ENCODE results near the gene SPTLC2.
"Not testable (repeated sequence)": the region's sequence is repeated elsewhere in the genome, so short reads cannot be mapped to it uniquely, and the experiment has no call there.

Gene SPTLC2, protein sequence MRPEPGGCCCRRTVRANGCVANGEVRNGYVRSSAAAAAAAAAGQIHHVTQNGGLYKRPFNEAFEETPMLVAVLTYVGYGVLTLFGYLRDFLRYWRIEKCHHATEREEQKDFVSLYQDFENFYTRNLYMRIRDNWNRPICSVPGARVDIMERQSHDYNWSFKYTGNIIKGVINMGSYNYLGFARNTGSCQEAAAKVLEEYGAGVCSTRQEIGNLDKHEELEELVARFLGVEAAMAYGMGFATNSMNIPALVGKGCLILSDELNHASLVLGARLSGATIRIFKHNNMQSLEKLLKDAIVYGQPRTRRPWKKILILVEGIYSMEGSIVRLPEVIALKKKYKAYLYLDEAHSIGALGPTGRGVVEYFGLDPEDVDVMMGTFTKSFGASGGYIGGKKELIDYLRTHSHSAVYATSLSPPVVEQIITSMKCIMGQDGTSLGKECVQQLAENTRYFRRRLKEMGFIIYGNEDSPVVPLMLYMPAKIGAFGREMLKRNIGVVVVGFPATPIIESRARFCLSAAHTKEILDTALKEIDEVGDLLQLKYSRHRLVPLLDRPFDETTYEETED

DNA sequence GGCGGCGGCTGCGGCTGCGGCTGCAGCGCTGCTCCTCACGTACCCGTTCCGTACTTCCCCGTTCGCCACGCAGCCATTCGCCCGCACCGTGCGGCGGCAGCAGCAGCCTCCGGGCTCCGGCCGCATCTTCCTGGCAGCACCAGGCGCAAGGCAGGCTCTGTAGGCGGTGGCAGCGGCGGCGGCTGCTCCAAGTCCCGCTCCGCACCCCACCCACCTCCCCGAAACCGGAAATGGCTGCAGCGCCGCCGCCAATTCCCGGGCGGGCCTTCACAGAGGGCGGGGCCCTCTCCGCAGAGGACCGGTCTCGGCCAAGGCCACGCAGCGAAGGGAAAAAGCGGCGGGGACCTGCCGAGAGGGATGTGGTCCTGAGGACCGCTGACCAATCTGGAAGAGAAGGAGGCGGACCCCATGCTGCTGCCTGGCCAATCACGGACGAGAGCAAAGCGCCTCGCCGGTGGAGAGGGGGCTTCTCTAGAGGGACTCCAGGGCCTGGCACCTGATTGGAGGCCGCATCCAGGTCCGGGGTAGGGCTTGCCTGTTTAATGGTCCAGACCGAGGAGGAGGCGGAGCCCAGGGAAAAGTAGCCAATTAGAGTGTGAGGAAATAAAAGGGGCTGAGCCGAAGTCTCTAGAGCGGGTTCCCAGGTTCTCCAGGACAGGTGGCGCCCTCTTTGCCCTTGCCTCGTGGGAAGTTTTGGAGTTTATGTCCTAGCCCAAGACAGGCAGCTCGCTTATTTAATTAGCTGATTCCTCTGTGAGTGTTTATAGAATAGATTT is at the start of gene SPTLC2:
Gene SPTLC2, minus strand, starts transcription at position 184 of the 776 bp plus-strand sequence. Its CDS starts 58 bp downstream, at position 126.
- DNase-seq (ENCODE audit: low spot score): peak; percentile 97

DNA sequence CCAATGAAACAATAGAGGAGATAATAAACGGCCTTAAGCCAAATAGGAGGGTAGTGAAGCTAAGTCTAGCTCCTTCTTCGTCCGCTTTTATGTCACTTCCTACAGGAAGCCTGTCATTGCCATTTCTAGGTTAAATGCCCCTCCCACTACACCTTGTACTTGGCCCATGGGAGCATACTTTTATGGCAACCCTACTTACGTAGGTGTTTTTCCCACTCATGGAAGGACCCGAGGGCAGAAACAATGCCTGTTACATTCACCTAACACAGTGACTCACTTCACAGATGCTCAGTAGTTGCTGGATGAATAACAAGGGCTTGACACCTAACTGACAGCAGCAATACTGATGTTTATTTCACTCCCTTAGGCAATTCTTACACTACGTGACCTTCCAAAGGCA is 46.9 kb upstream of the SPTLC2 start:
- DNase-seq (ENCODE audit: low spot score): no peak

DNA sequence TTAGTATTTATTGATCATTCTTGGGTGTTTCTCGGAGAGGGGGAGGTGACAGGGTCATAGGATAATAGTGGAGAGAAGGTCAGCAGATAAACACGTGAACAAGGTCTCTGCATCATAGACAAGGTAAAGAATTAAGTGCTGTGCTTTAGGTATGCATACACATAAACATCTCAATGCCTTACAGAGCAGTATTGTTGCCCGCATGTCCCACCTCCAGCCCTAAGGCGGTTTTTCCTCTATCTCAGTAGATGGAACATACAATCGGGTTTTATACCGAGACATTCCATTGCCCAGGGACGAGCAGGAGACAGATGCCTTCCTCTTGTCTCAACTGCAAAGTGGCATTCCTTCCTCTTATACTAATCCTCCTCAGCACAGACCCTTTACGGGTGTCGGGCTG is 45.1 kb upstream of the SPTLC2 start:
- DNase-seq (ENCODE audit: low spot score): not testable (repeated sequence)

DNA sequence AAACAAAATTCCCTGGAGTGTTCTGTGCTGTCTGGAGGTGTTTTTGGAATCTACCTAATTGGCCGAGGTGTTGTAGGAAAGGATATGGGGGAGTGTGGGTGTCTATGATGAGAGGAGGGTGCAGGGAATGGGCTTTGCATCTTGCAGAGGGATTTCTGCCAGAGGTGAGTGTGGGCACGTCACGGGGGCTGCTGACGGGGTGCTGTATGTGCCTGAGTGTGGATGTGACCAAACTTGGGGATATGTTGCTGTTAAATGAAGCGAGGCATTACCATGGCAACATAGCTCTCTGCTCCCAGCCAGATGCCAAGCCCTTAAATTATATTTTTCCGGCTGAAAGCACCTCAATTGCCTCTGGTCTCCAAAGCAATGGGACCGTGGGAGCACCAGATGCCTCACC is 44.3 kb upstream of the SPTLC2 start:
- DNase-seq (ENCODE audit: low spot score): no peak

DNA sequence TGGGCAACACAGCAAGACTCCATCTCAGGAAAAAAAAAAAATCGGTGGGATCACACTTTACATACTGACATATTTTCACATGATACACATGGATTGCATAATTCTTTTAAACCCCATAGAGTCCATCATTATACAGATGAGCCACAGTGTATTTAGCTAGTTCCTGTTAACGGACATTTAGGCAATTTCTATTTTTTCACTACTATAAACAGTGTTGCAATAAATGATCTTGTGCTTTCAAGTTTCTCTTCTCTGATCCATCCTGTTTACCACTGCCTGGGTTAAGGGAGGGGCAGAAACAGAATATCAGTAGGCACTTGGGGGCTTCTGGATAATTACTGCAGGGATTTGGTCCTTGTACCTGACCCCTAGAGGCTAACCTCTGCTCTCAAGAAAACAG is 43.4 kb upstream of the SPTLC2 start:
- no peak for DNase-seq (ENCODE audit: low spot score)

DNA sequence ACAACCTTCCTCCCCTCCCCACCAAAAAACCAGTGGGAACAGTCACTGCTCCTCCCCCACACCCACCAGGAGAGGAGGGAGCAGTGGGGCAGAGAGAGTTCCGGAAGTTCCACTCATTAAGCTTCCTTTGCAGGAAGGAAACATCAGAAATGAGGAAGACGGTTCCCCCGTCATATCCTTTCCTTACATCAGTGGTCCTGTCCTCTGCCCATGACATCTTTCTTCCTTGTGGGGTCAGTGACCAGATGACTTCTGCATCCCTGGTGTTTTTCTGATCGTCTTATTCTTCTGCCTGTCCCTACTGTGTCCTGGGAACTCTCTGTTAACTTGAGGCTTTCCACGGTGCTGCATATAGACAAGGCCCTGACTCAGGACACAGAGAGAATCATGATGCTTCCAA is 40.8 kb upstream of the SPTLC2 start:
- DNase-seq (ENCODE audit: low spot score): no peak

DNA sequence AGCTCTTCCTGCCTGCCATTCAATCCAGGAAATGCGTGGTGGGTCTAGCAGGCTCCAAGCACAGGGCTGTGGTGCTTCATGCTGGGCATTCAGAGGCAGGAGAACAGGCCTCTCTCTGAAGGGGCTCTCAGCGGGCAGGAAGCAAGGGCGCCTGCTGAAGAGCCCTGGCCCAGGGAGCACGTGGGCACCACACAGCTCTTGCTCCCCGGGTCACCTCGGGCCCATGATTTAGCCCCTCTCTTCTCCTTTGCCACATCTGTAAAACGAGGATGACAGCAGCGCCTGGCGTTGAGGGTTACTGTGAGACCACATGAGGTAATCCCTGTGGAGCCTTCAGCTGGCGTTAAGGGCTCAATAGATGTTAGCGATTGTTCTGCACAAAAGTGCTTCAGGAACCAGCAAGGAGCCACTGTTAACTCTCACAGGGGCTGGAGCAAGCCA is 37.6 kb upstream of the SPTLC2 start:
- no peak for DNase-seq (ENCODE audit: low spot score)

DNA sequence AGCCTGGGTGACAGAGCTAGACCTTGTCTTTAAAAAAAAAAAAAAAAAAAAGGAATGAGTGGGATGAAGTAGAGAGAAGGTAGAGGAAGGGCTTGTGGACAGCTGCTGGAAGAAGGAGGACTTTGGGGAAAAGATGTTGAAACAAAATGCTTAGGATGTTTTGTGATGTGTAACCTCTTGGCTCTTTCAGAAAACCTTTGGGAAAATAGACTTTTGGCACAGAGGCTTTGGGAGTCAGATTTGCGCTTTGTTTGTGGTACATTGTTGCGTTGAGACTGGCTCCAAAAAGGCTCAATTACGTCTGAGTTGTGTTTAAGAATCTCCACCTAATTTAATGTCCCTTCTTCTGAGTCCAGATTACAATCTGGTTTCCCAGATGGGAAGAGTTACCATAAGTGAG is 32.9 kb upstream of the SPTLC2 start:
- DNase-seq (ENCODE audit: low spot score): no peak

DNA sequence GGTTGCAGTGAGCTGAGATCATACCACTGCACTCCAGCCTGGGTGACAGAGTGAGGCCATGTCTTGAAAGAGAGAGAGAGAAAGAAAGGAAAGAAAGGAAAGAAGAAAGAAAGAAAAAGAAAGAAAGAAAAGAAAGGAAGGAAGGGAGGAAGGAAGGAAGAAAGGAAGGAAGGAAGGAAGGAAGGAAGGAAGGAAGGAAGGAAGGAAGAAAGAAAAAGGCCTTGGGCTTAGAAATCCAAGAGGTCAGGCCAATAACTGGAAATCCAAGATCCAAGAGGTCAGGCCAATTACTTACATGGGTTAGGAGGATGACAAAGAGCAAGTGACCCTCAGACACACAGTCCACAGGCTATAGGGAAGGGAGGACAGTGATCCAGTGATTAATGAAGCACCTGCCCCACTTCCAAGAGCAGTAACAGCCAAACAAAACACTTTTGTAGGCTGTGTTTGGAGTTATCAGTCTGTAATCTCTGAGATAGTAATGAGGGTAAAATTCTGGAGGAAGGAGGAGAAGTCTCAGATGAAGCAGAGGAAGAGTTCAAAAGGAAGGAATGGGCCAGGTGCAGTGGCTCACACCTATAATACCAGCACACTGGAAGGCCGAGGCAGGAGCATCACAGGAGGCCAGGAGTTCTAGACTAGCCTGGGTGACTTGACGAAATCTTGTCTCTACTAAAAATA is 32.2 kb upstream of the SPTLC2 start:
- no peak for DNase-seq (ENCODE audit: low spot score)

DNA sequence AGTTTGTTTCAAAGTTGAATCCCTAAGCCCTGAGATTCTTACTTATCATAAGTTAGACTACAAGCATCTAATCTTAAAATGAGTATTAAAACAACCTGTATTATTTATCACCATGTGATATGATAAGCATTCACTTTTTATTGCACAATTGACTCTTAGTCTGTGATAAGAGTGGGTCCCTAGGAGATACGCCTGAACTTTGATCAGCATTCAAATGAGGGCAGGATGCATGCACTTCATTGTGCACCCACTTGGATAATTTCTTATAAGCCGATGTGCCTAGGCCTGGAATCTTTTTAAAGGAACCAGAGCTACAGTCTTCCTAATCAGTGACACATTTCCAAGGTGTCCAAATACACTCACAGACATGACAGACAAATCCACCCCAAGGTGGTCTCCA is 31.4 kb upstream of the SPTLC2 start:
- no peak for DNase-seq (ENCODE audit: low spot score)

DNA sequence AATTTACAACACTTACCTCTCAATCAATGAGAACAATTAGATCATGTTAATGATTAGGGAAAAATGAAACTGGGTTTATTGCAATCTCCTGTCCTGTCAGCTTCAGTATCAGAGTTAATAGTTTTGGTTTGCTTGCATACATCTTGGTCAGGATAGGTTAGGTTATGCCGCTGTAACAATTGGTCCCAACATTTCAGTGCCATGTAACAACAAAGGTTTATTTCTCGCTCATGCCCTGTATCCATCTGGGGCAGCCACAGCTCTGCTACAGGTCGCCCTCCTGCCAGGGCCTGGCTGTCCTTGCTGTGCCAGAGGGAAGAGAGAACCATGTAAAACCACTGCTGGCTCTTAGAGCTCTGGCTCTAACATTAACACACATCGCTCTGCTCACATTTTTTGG is 30.5 kb upstream of the SPTLC2 start:
- no peak for DNase-seq (ENCODE audit: low spot score)

DNA sequence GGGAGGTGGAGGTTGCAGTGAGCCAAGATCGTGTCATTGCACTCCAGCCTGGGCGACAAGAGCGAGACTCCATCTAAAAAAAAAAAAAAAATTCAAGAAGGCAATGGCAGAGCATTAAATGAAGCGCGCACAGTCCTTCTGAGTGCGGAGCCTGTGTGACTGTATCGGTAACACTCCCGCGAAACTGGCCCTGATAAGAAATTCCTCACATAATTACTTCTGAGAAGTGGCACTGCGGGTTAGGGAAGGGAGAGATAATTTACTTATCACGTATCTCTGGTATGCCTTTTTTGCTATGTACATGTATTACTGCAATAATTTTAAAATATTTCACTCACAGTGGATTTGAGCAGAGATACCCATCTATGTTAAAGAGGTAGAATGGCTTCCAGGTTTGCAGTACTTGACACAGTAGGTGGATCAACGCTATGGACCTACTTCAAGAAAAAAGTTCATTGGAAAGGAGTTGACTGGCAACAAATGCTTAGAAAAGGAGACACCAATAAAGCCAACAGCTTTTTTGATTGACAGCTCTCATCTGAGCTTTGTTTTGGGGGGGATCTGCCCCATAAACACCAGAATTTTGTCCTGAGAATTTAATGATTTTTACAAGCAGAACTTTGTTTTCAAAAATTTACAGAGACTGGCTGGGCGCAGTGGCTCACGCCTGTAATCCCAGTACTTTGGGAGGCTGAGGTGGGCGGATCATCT is 29.2 kb upstream of the SPTLC2 start:
- DNase-seq (ENCODE audit: low spot score): no peak

DNA sequence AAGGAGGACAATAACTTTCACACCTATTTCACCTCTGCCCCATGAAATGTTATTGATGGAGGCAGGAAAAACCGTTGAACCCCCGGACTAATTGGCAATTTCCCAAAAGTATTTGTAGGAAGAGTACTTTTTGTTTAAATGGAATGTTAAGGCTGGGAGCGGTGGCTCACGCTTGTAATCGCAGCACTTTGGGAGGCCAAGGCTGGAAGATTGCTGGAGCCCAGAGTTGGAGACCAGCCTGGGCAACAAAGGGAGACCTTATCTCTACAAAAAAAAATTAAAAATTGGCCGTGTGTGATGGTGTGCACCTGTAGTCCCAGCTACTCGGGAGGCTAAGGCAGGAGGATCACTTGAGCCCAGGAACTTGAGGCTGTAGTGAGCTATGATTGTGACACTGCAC is 26.0 kb upstream of the SPTLC2 start:
- DNase-seq (ENCODE audit: low spot score): no peak

DNA sequence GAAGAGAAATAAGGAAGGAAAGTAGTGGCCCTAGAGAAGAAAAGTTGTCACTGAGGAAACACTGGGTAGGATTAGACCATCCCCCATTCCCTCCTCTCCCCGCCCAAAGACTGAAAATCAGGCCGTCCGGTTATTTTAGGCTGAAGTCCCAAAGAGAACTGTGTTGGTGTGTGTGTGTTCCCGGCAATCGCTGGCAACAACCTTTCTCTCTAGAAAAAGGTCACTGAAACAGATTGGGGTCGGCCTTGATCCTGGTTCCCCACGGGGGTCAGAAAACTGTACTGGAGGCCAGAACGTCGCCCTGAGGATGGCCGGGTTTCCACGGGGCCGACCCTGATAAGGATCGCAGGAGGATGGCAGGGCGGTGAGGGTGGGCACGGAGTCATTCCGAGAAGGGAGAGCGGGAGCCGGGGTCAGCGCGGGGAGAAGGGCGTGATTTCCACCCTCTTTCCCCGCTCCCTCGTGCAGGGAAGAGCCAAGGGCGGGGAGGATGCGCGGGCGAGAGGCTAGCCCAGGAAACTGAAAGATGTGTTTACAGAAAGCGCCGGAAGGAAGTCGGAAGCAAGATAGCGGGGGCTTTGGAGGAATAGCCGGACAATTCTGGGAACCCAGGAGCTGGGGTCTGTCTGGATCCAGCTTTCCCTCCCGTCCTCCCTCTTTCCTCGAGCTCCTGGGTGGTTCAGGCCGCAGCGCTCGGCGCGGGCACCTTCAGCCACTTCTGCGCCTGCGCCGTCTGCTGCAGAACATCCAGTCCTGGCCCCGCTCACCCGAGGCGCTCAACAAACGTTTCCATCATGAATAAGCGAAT is 25.3 kb upstream of the SPTLC2 start:
- DNase-seq (ENCODE audit: low spot score): no peak

DNA sequence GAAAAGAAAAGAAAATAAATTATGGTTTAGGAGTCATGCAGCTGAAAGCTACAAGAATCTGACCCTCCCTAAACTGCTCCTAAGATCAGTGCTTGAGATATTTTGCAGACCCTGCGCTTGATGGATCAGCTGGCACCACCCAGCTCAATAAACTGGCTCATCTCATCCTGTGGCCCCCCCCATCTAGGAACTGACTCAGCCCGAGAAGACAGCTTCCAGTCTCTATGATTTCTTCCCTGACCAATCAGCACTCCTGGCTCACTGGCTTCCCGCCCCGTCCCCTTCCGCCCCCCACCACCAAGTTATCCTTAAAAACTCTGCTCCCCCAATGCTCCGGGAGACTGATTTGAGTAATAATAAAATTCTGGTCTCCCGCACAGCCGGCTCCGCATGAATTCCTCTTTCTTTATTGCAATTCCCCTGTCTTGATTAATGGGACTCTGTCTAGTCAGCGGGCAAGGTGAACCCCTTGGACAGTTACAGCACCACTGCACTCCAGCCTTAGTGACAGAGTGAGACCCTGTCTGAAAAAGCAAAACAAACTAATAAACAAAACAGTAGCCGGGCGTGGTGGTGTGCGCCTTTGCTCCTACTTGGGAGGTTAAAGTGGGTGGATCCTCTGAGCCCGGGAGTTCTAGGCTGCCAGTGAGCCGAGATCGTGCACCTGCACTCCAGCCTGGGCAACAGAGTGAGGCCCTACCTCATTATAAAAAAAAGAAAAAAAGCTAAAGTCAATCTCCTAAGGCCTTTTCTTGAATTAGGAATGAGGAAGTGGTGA is 24.5 kb upstream of the SPTLC2 start:
- no peak for DNase-seq (ENCODE audit: low spot score)

DNA sequence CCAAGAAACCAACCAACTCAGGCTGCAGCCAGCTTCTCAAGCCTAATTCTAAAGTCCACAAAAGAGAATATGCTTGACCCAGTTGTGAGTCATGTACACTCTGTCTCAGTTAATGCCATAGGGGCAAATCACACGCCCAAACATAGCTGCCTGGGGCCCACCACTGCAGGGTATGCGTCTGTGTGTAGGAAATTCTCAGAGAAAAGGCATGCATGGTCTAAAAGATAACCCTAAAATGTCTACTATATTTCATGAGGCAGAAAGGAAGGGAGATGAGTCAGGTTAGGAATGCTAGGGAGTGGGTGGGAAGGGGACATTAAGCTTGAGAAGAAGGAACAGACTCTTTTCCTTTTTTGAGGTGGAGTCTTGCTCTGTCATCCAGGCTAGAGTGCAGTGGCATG is 22.3 kb upstream of the SPTLC2 start:
- no peak for DNase-seq (ENCODE audit: low spot score)

DNA sequence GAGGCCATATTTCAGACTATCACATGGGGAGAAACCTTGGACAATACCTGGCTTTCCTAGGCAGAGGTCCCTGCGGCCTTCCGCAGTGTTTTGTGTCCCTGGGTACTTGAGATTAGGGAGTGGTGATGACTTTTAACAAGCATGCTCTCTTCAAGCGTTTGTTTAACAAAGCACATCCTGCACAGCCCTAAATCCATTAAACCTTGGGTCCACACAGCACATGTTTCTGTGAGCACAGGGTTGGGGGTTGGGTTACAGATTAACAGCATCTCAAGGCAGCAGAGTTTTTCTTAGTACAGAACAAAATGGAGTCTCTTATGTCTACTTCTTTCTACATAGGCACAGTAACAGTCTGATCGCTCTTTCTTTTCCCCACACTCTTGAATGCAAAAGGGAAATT is 19.4 kb upstream of the SPTLC2 start:
- not testable (repeated sequence) for DNase-seq (ENCODE audit: low spot score)

DNA sequence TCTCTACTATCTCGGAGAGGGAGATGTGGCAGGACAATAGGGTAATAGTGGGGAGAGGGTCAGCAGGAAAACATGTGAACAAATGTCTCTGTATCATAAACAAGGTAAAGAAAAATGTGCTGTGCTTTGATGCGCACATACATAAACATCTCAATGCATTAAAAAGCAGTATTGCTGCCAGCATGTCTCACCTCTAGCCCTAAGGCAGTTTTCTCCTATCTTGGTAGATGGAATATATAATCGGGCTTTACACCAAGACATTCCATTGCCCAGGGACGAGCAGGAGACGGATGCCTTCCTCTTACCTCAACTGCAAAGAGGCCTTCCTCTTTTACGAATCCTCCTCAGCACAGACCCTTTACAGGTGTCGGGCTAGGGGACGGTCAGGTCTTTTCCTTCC is 19.0 kb upstream of the SPTLC2 start:
- not testable (repeated sequence) for DNase-seq (ENCODE audit: low spot score)

DNA sequence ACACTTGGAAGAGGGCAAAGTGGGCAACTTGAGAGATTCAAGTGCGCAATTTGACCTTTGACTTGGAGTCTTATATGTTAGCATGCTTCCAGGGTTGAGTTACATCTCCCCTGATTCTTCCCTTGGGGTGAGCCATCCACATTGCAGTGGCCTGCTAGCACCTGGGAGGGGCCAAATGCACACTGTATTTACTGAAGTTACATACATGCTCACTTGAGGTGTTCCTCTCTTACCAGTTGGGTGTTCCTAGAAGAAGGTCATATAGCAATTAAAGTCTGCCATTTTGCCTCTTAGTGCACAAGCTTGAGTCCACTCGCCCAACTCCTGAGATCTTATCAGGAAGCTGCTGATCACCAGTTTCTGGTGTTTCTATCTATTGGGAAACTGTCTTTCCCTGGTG is 13.7 kb upstream of the SPTLC2 start:
- no peak for DNase-seq (ENCODE audit: low spot score)

DNA sequence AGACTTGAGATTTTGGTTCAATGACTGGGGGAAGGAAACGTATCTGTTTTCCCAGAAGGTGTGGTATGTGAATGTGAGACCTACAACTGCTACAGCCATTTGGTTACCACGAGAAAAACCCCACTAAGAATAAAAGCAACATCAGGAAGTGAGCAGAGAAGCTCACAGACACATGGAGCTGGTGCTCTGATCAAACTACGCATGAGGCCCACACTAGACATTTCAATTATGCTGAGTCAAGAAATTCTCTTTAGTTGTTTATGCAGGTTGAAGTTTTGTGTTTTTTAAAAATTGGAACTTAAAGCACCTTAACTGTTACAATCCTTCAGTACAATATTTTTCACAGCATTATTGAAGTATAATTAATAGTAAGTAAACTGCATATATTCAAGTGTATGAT is 8.9 kb upstream of the SPTLC2 start:
- DNase-seq (ENCODE audit: low spot score): no peak

All from HuH-7.5 (cell line).